Caco-2 (cell line): ENCODE measurements around the gene KDM3B. TPM values are rescaled to one million over a fixed set of nuclear protein-coding genes. Genes with fewer than 3 reads are reported as not detected.

ENCODE experiments used
- BruUV-seq: library from RNA; stranded (reverse); fragments of 400-500 nt; replicated peaks from 2 replicates; lab custom pipeline; 2021; lab: Mats Ljungman, UMichigan
- CTCF ChIA-PET: fragments of 300-600 bp; sonication (Branson Sonifier 250); formaldehyde crosslinking; loops from one replicate; lab custom pipeline; 2022; ENCODE audit warnings: antibody characterized with exemption; lab: Charles Lee
- POLR2A ChIA-PET: fragments of 300-600 bp; sonication (Branson Sonifier 250); formaldehyde crosslinking; loops from one replicate; lab custom pipeline; 2022; ENCODE audit warnings: antibody characterized with exemption; lab: Charles Lee
- DNase-seq, 2 experiments: peaks; one replicate each; pipeline versions ENCODE4 v3.0.0 to v3.0.0-alpha.2; 2020 to 2022
- H3K27me3 ChIP-seq: replicated peaks from 2 replicates; pipeline ENCODE4 v1.6.0; 2011; ENCODE audit warnings: low read length; ENCODE audit not compliant: control insufficient read depth, insufficient read depth
- H3K36me3 ChIP-seq: 2 replicates; pipeline ENCODE4 v1.5.1; 2011; ENCODE audit warnings: low read length; ENCODE audit not compliant: control insufficient read depth, insufficient read depth
- H3K4me1 ChIP-seq: fragments of 250-450 bp; sonication (Bioruptor Pico); 2 replicates; pipeline ENCODE4 v1.5.1; 2020; ENCODE audit warnings: mild to moderate bottlenecking
- H3K4me3 ChIP-seq: 2 replicates; pipeline ENCODE4 v1.5.1; 2011; ENCODE audit warnings: low read depth, mild to moderate bottlenecking, control low read depth, low read length
- H3K9me3 ChIP-seq: fragments of 250-450 bp; sonication (Bioruptor Pico); 2 replicates; pipeline ENCODE4 v1.5.1; 2020; ENCODE audit warnings: mild to moderate bottlenecking, moderate library complexity
- H3K27ac Mint-ChIP-seq: one replicate; pipeline ENCODE4 v1.8.0; 2022; ENCODE audit warnings: mixed read lengths; ENCODE audit not compliant: unreplicated experiment
- H3K27me3 Mint-ChIP-seq: one replicate; pipeline ENCODE4 v1.8.0; 2022; ENCODE audit warnings: mixed read lengths; ENCODE audit not compliant: insufficient read depth, unreplicated experiment
- H3K36me3 Mint-ChIP-seq: one replicate; pipeline ENCODE4 v1.8.0; 2022; ENCODE audit warnings: mild to moderate bottlenecking, mixed read lengths; ENCODE audit not compliant: insufficient read depth, unreplicated experiment
- H3K4me1 Mint-ChIP-seq: one replicate; pipeline ENCODE4 v1.8.0; 2022; ENCODE audit warnings: low read depth, mixed read lengths; ENCODE audit not compliant: unreplicated experiment
- H3K4me3 Mint-ChIP-seq: one replicate; pipeline ENCODE4 v1.8.0; 2022; ENCODE audit warnings: mild to moderate bottlenecking, moderate library complexity, mixed read lengths; ENCODE audit not compliant: unreplicated experiment
- H3K9me3 Mint-ChIP-seq: one replicate; pipeline ENCODE4 v1.8.0; 2022; ENCODE audit warnings: mixed read lengths; ENCODE audit not compliant: unreplicated experiment
- intact Hi-C: fragments of 100-400 bp; cut with micrococcal nuclease; formaldehyde crosslinking; loops from one replicate; pipeline ENCODE4 v1.10.0; 2022; ENCODE audit not compliant: unreplicated experiment
- total RNA-seq: library from RNA; stranded (reverse); gene quantifications from 2 replicates; pipeline ENCODE4 v1.2.3, GENCODE V29; 2022
- TF ChIP-seq, protein P1 (sequence below), 2 experiments: fragments of 200-600 bp in 1 of 2; IDR thresholded peaks; 1 replicate in 1 of 2; 2 replicates in 1 of 2; pipeline versions ENCODE4 v1.5.1 to v1.8.0; 2011 to 2022; ENCODE audit warnings: antibody characterized with exemption in 1 of 2, control low read depth in 1 of 2, inconsistent platforms in 1 of 2, low read depth in 1 of 2, low read length in 1 of 2, mild to moderate bottlenecking in 1 of 2, moderate library complexity in 1 of 2; ENCODE audit not compliant: insufficient read depth in 1 of 2, severe bottlenecking in 1 of 2, unreplicated experiment in 1 of 2

The KDM3B gene
- total RNA-seq, 1 experiment from 2014 or later = 71.8 TPM

DNA sequence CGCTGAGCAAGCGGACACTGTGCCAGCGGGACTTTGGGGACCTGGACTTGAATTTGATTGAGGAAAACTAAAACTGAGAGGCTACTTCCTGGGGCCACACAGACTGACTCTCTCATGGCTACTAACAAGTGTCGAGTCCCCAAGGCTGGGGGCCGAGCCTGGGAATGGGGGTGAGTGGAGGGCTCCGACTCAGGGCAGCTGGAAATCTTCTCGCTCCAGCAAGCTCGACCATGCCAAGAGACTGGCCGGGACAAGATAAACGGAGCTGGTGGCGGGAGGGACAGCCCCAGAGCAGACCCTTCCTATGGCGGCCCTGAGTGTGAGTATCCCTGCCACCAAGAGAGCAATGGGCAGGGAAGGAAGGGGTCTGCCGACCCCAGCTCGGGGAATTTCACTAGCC is 5.6 kb upstream of the KDM3B start:
- Mint-ChIP-seq H3K4me1 (no peaks in the 10 kb centered on the region), H3K36me3 (peaks cover 52% of the 10 kb centered on the region), H3K4me3 (no peak overlapping the region), H3K27me3 (no peaks in the 10 kb centered on the region), H3K9me3 (no peaks in the 10 kb centered on the region), H3K27ac (no peak overlapping the region)
- CTCF ChIA-PET = no interaction called here
- peaks cover 2% of the 10 kb centered on the region; the same call in 1 of the 2 replicates for H3K36me3 ChIP-seq
- H3K9me3 ChIP-seq = no peaks in the 10 kb centered on the region
- DNase-seq = no peak
- H3K4me3 ChIP-seq = no peak overlapping the region
- TF ChIP-seq, protein P1, sequence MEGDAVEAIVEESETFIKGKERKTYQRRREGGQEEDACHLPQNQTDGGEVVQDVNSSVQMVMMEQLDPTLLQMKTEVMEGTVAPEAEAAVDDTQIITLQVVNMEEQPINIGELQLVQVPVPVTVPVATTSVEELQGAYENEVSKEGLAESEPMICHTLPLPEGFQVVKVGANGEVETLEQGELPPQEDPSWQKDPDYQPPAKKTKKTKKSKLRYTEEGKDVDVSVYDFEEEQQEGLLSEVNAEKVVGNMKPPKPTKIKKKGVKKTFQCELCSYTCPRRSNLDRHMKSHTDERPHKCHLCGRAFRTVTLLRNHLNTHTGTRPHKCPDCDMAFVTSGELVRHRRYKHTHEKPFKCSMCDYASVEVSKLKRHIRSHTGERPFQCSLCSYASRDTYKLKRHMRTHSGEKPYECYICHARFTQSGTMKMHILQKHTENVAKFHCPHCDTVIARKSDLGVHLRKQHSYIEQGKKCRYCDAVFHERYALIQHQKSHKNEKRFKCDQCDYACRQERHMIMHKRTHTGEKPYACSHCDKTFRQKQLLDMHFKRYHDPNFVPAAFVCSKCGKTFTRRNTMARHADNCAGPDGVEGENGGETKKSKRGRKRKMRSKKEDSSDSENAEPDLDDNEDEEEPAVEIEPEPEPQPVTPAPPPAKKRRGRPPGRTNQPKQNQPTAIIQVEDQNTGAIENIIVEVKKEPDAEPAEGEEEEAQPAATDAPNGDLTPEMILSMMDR (IDR thresholded peaks at IDR 0.05; ENCODE audit: insufficient read depth in 1 of 2, low read depth in 1 of 2, low read length in 1 of 2, severe bottlenecking in 1 of 2, unreplicated experiment in 1 of 2) = no peak
- no peaks in the 10 kb centered on the region for H3K4me1 ChIP-seq
- POLR2A ChIA-PET = no interaction called here
- BruUV-seq = no TSS peak
- H3K27me3 ChIP-seq = no peaks in the 10 kb centered on the region
- intact Hi-C loops = no loop called here

DNA sequence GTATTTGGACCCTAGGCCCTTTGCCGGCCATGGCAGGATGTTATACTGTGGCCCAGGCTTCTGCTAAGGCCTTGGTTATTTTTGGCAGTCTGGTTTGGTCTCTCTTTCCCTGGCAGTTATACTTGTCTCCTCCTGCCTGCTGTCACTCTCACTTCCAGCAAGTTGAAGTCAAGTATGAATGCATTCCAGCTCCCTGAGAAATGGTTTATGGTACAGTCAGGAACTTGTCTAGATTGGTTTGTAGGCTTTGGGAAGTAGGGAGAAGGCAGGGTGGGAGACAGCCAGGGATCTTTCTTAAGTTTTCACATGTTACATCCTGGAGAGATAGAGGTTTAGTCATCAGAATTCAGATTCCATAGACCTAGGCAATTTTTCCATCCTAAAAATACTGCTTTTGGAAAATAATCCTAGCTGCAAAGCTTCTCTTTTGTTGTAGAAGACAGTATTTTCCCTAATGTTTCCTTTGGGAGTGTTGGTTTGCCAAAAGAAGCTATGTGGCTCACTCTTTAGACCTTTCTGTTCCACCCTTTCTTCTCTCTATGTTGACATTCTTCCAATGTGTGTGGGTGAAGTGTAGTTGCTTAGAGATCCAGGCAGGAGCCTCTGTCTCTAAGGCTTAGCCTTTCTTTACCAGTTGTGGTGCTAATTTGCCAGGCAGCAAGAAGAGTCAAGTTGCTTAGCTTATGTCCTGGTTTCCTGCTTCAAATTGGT is 2.5 kb upstream of the KDM3B start:
- peaks cover 8% of the 10 kb centered on the region; the same call in 1 of the 2 replicates for H3K4me1 ChIP-seq
- intact Hi-C loops = no loop called here
- TF ChIP-seq, protein P1 (IDR thresholded peaks at IDR 0.05; ENCODE audit: insufficient read depth in 1 of 2, low read depth in 1 of 2, low read length in 1 of 2, severe bottlenecking in 1 of 2, unreplicated experiment in 1 of 2) = no peak
- no peak overlapping the region for H3K4me3 ChIP-seq
- DNase-seq = no peak
- H3K36me3 ChIP-seq = peaks cover 2% of the 10 kb centered on the region; the same call in 1 of the 2 replicates
- Mint-ChIP-seq H3K27ac (no peak overlapping the region), H3K9me3 (no peaks in the 10 kb centered on the region), H3K4me3 (no peak overlapping the region), H3K4me1 (peaks cover 15% of the 10 kb centered on the region), H3K27me3 (no peaks in the 10 kb centered on the region), H3K36me3 (peaks cover 40% of the 10 kb centered on the region)
- no peaks in the 10 kb centered on the region for H3K27me3 ChIP-seq
- no peaks in the 10 kb centered on the region for H3K9me3 ChIP-seq
- ChIA-PET POLR2A (interaction anchor here (1.2 kb wide), 1 partner anchor 18 kb away, joined by 3 read pairs; no protein-coding TSS in a partner anchor), CTCF (interaction anchor here (0.6 kb wide), 1 partner anchor 222 kb away, joined by 4 read pairs; no protein-coding TSS in a partner anchor)
- no TSS peak for BruUV-seq

DNA sequence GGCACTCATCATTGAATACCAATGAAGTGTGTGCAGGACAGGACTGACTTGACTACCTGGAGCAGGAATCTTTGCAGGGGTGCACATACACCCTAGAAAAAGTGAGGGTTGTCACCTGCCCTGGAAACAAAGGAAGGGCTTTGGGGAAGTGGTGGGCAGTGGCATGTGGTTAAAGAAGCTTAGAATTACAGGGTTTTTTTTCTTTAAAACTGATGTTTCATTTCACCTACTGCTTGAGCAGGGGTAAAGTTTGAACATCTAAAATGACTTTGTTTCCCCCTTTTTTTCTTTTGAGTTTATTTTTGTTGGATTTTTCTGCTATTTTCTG is 2.0 kb upstream of the KDM3B start:
- CTCF ChIA-PET = interaction anchor here (2.4 kb wide), 1 partner anchor 18 kb away, joined by 44 read pairs; the partner anchor contains the start of gene CDC25C
- H3K27me3 ChIP-seq = no peaks in the 10 kb centered on the region
- no peak for DNase-seq
- no peaks in the 10 kb centered on the region for H3K9me3 ChIP-seq
- BruUV-seq = no TSS peak
- H3K36me3 ChIP-seq = peaks cover under 1% of the 10 kb centered on the region; the same call in 1 of the 2 replicates
- intact Hi-C loops = no loop called here
- Mint-ChIP-seq H3K9me3 (no peaks in the 10 kb centered on the region), H3K4me1 (peaks cover 17% of the 10 kb centered on the region), H3K36me3 (peaks cover 35% of the 10 kb centered on the region), H3K4me3 (no peak overlapping the region), H3K27ac (no peak overlapping the region), H3K27me3 (no peaks in the 10 kb centered on the region)
- TF ChIP-seq, protein P1 (IDR thresholded peaks at IDR 0.05; ENCODE audit: insufficient read depth in 1 of 2, low read depth in 1 of 2, low read length in 1 of 2, severe bottlenecking in 1 of 2, unreplicated experiment in 1 of 2) = no peak
- H3K4me1 ChIP-seq = peaks cover 12% of the 10 kb centered on the region; the same call in 1 of the 2 replicates
- no peak overlapping the region for H3K4me3 ChIP-seq
- POLR2A ChIA-PET = interaction anchor here (1.2 kb wide), 1 partner anchor 19 kb away, joined by 3 read pairs; no protein-coding TSS in a partner anchor
